ENCODE results near the gene G6PD. TPM values are rescaled to one million over a fixed set of nuclear protein-coding genes. Genes with fewer than 3 reads are reported as not detected.

G6PD gene
- total RNA-seq, 1 donor from 2014 or later: 57.9 TPM

DNA sequence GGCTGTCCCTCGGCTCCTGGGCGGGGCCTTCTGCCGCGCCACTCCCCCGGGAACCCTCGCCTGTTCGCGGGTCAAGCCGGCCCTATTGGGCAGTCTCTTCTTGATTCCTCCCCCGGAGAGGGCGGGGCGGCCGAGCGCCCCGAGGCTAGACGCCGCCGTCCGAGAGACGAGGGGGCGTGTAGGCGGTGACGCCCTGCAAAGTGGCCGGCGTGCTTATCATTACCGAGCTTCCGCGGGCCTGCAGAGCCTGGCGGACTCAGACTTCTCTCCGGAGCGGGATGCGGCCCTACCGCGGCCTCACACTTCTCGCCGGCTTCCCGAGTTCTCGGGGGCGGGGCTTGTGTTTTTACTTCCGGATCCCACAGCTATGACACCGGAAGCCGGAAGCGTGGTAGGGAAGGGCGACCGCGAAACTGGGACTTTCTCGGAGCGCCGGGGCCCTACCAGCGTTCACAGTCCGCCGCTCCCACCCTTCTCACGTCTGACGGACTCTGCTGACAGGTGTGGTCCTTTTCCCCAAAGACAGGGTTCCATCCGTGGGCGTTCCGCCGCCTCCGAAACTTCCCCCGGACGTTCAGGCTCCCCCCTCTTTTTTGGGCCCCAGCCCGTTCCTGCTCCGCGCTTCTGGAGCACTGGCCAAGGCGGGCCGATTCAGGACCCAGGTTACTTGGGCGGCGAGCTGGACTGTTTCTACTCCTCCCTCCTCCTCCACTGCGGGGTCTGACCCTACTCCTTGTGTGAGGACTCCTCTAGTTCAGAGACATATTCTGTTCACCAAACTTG is 790 bp upstream of the G6PD start, which contains the start of gene IKBKG:
Gene IKBKG, plus strand, starts transcription at position 376 of the 783 bp plus-strand sequence. CDS start 4,383 bp downstream, outside the sequence.
- H3K27me3 Mint-ChIP-seq: no peaks in the 10 kb centered on the region
- no peaks in the 10 kb centered on the region for H3K9me3 Mint-ChIP-seq
- H3K4me3 Mint-ChIP-seq: peak within 1 kb of the TSS; percentile 94
- TF ChIP-seq, protein P1, sequence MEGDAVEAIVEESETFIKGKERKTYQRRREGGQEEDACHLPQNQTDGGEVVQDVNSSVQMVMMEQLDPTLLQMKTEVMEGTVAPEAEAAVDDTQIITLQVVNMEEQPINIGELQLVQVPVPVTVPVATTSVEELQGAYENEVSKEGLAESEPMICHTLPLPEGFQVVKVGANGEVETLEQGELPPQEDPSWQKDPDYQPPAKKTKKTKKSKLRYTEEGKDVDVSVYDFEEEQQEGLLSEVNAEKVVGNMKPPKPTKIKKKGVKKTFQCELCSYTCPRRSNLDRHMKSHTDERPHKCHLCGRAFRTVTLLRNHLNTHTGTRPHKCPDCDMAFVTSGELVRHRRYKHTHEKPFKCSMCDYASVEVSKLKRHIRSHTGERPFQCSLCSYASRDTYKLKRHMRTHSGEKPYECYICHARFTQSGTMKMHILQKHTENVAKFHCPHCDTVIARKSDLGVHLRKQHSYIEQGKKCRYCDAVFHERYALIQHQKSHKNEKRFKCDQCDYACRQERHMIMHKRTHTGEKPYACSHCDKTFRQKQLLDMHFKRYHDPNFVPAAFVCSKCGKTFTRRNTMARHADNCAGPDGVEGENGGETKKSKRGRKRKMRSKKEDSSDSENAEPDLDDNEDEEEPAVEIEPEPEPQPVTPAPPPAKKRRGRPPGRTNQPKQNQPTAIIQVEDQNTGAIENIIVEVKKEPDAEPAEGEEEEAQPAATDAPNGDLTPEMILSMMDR (conservative IDR thresholded peaks at IDR 0.05): no peak
- peaks cover 15% of the 10 kb centered on the region for H3K36me3 Mint-ChIP-seq
- DNase-seq (ENCODE audit: extremely low spot score, unreplicated experiment): peak; percentile 88
- peaks cover 9% of the 10 kb centered on the region for H3K4me1 Mint-ChIP-seq (ENCODE audit: unreplicated experiment)
- H3K27ac Mint-ChIP-seq: peak within 1 kb of the TSS; percentile 94

DNA sequence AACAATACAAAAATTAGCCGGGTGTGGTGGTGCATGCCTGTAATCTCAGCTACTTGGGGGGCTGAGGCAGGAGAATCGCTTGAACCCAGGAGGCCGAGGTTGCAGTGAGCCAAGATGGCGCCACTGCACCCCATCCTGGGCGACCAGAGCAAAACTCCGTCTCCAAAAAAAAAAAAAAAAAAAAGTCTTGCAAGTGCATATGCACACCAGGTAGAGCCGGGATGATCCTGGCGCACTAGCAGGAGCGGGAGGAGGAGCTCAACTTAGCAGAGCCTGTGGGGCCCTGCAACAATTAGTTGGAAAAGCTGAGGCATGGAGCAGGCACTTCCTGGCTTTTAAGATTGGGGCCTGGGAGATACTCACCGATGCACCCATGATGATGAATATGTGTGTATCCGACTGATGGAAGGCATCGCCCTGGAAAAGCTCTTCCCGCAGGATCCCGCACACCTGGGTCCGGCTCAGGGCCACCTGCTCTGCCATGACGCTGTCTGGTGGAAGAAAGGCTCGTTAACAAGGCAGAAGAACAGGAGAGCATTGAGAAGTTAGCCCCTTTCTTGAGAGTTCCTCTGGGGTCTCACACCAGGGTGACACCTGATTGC is 872 bp downstream of the G6PD start:
- H3K27ac Mint-ChIP-seq: no peak overlapping the region
- H3K4me3 Mint-ChIP-seq: peak overlapping the region; percentile 85
- peaks cover 9% of the 10 kb centered on the region for H3K4me1 Mint-ChIP-seq (ENCODE audit: unreplicated experiment)
- H3K27me3 Mint-ChIP-seq: no peaks in the 10 kb centered on the region
- H3K36me3 Mint-ChIP-seq: peaks cover 15% of the 10 kb centered on the region
- H3K9me3 Mint-ChIP-seq: no peaks in the 10 kb centered on the region
- TF ChIP-seq, protein P1 (conservative IDR thresholded peaks at IDR 0.05): no peak
- DNase-seq (ENCODE audit: extremely low spot score, unreplicated experiment): no peak

DNA sequence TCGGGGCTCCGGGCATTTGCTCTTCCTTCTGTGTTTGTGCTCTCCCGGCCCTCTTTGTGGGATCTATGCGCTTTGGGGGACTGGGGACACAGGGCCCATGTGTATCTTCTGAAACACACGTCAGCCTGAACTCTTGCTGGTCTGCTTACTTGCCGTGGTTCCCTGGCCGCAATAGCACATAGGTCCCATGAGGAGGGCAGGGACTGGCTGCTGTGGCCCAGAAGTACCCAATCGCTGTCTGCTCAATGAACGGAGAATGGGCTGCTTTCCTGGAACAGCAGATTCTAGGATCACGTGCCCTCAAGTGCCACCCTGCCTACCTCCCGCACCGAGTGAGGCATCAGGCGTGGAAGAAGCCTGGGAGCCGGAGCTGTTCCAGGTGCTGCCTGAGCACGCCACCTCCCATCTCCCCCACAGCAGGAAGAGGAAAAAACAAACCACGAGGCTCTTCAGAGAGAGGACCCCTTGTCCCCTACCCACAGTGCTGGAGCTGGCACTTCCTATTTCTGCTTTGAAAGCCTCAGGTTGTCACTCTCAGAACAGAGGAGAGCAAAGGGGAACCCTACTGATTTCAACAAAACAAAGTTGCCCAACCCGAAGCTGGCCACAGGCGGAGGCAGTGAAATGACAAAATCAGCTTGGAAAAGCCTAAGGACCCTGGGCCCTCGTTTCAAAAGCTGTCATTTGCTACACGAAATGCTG is 3.8 kb downstream of the G6PD start:
- no peaks in the 10 kb centered on the region for H3K9me3 Mint-ChIP-seq
- no peak overlapping the region for H3K27ac Mint-ChIP-seq
- TF ChIP-seq, protein P1 (conservative IDR thresholded peaks at IDR 0.05): no peak
- no peaks in the 10 kb centered on the region for H3K27me3 Mint-ChIP-seq
- peaks cover 1% of the 10 kb centered on the region for H3K36me3 Mint-ChIP-seq
- H3K4me3 Mint-ChIP-seq: no peak overlapping the region
- no peak for DNase-seq (ENCODE audit: extremely low spot score, unreplicated experiment)
- peaks cover 10% of the 10 kb centered on the region for H3K4me1 Mint-ChIP-seq (ENCODE audit: unreplicated experiment)

DNA sequence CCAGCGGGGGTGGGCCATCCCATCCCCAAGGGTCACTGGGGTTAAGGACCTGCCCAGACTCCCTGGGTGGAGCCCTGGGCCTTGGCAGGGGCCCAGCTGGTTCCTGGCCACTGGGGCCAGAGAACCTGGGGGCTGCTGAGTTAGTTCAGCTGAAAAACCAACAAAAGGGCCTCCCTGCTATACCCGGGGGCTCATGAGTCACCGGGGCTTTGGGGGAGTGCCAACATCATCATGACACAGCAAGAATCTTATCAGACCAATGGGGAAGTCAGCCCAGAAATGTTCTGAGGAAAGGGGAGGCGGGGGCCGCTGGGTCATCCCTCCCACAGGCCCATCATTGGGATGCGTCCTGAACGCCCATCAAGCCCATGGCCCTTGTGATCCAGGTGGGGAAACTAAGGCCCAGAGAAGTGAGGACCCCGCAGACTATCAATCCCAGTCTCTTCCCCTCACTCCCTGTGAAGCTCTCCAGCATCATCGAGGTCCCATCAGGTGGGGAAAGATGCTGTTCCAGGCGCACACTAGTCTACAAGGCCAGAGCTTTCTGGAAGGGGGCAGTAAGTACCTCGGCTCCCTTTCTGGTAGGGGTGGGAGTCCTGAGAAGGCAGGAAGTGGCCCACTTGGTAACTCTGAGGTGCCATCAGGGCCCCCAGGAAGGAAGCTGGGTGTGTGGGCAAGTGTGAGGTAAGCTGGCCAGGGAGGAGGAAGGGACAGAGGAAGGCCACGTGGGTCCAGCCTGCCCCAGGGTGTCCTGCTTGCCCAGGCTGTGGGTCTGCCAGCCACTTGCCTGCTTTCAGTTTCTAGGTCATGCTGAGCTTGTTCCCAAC is 4.5 kb downstream of the G6PD start:
- Mint-ChIP-seq H3K4me1 (ENCODE audit: unreplicated experiment) (peaks cover 10% of the 10 kb centered on the region), H3K36me3 (no peaks in the 10 kb centered on the region), H3K27me3 (no peaks in the 10 kb centered on the region), H3K4me3 (no peak overlapping the region), H3K9me3 (no peaks in the 10 kb centered on the region), H3K27ac (no peak overlapping the region)
- no peak for DNase-seq (ENCODE audit: extremely low spot score, unreplicated experiment)
- TF ChIP-seq, protein P1 (conservative IDR thresholded peaks at IDR 0.05): no peak

DNA sequence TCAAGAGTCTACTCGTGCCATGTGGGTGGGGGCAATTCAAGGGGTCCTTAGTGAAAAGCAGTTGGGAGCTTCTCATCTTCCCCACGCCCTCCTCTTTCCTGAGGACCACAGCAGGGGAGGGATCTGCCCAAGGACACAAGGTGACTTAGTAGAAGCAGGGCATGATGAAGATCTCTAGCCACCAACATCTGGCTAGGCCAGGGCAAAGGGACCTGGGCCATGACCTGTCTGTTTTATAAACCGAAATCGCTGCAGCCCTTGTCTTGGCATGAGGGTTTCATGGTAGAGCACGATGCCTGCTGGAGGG is 5.1 kb downstream of the G6PD start:
- no peaks in the 10 kb centered on the region for H3K36me3 Mint-ChIP-seq
- no peaks in the 10 kb centered on the region for H3K9me3 Mint-ChIP-seq
- TF ChIP-seq, protein P1 (conservative IDR thresholded peaks at IDR 0.05): no peak
- H3K27ac Mint-ChIP-seq: peak overlapping the region; percentile 48
- peaks cover 10% of the 10 kb centered on the region for H3K4me1 Mint-ChIP-seq (ENCODE audit: unreplicated experiment)
- H3K4me3 Mint-ChIP-seq: no peak overlapping the region
- DNase-seq (ENCODE audit: extremely low spot score, unreplicated experiment): no peak
- no peaks in the 10 kb centered on the region for H3K27me3 Mint-ChIP-seq
